HG03457 (cell line): Measurements from ENCODE around the gene CDKN2AIPNL.
"Not testable (repeated sequence)": the region's sequence is repeated elsewhere in the genome, so short reads cannot be mapped to it uniquely, and the experiment has no call there.

ENCODE experiments used
- ATAC-seq: cut with Tn5 transposase; IDR thresholded peaks from one replicate; pipeline ENCODE4 v1.9.1; 2021; ENCODE audit warnings: moderate number of reproducible peaks; ENCODE audit not compliant: unreplicated experiment

CDKN2AIPNL gene

GRCh38 chr5:134438721-134439123 is 27.0 kb upstream of the CDKN2AIPNL start:
- ATAC-seq: no peak

GRCh38 chr5:134437847-134438581 is 26.3 kb upstream of the CDKN2AIPNL start:
- ATAC-seq: no peak

GRCh38 chr5:134437340-134437846 is 25.7 kb upstream of the CDKN2AIPNL start:
- no peak for ATAC-seq

- peak; percentile 88 for ATAC-seq
Observed at GRCh38 chr5:134436523-134437339, 25.1 kb upstream of the CDKN2AIPNL start.

GRCh38 chr5:134435560-134435959 is 23.9 kb upstream of the CDKN2AIPNL start:
- ATAC-seq: no peak

GRCh38 chr5:134432677-134433359 is 21.1 kb upstream of the CDKN2AIPNL start:
- no peak for ATAC-seq

- ATAC-seq: no peak
Observed at GRCh38 chr5:134432174-134432573, 20.5 kb upstream of the CDKN2AIPNL start.

- ATAC-seq: no peak
Observed at GRCh38 chr5:134430001-134430569, 18.4 kb upstream of the CDKN2AIPNL start.

- ATAC-seq: no peak
Observed at GRCh38 chr5:134427540-134428041, 15.9 kb upstream of the CDKN2AIPNL start.

- ATAC-seq: no peak
Observed at GRCh38 chr5:134426361-134426760, 14.7 kb upstream of the CDKN2AIPNL start.

GRCh38 chr5:134423376-134423775 is 11.7 kb upstream of the CDKN2AIPNL start:
- no peak for ATAC-seq

GRCh38 chr5:134422791-134423365 is 11.2 kb upstream of the CDKN2AIPNL start:
- ATAC-seq: no peak

- not testable (repeated sequence) for ATAC-seq
Observed at GRCh38 chr5:134421038-134421437, 9.4 kb upstream of the CDKN2AIPNL start.

GRCh38 chr5:134420343-134420742 is 8.7 kb upstream of the CDKN2AIPNL start:
- no peak for ATAC-seq

GRCh38 chr5:134418958-134419357 is 7.3 kb upstream of the CDKN2AIPNL start:
- ATAC-seq: no peak

- no peak for ATAC-seq
Observed at GRCh38 chr5:134417707-134418106, 6.0 kb upstream of the CDKN2AIPNL start.

GRCh38 chr5:134413046-134413445 is 1.4 kb upstream of the CDKN2AIPNL start:
- no peak for ATAC-seq

- no peak for ATAC-seq
Observed at GRCh38 chr5:134411228-134411545, 494 bp downstream of the CDKN2AIPNL start.

- no peak for ATAC-seq
Observed at GRCh38 chr5:134410822-134411221, 859 bp downstream of the CDKN2AIPNL start.

- no peak for ATAC-seq
Observed at GRCh38 chr5:134409321-134409720, 2.4 kb downstream of the CDKN2AIPNL start.

- no peak for ATAC-seq
Observed at GRCh38 chr5:134406390-134406789, 5.3 kb downstream of the CDKN2AIPNL start.
